Astrocyte of the hippocampus (primary cell): ENCODE measurements around the gene BCR.

Experiments used
- DNase-seq: peaks from one replicate; pipeline ENCODE4 v3.0.0; 2011; ENCODE audit warnings: low read depth, low spot score

BCR gene

GRCh38 chr22:23216461-23217170, 36.3 kb downstream of the BCR start:
- no peak for DNase-seq

GRCh38 chr22:23217171-23218052, 37.1 kb downstream of the BCR start:
- no peak for DNase-seq

- DNase-seq: no peak
These were observed 38.0 kb downstream of the BCR start for GRCh38 chr22:23218053-23218866.

- DNase-seq: peak; percentile 67
These were observed 38.5 kb downstream of the BCR start for GRCh38 chr22:23218867-23219251.

GRCh38 chr22:23219317-23219716, 39.0 kb downstream of the BCR start:
- DNase-seq: no peak

GRCh38 chr22:23219822-23220484, 39.6 kb downstream of the BCR start:
- DNase-seq: peak; percentile 52

- DNase-seq: no peak
These were observed 40.4 kb downstream of the BCR start for GRCh38 chr22:23220485-23221350.

- DNase-seq: no peak
These were observed 41.1 kb downstream of the BCR start for GRCh38 chr22:23221351-23221804.

- no peak for DNase-seq
These were observed 41.9 kb downstream of the BCR start for GRCh38 chr22:23222033-23222792.

GRCh38 chr22:23222793-23223568, 42.7 kb downstream of the BCR start:
- no peak for DNase-seq

- DNase-seq: no peak
These were observed 43.4 kb downstream of the BCR start for GRCh38 chr22:23223569-23224317.

- DNase-seq: no peak
These were observed 44.5 kb downstream of the BCR start for GRCh38 chr22:23224846-23225245.

GRCh38 chr22:23225337-23225723, 45.0 kb downstream of the BCR start:
- DNase-seq: no peak

- DNase-seq: peak; percentile 61
These were observed 45.6 kb downstream of the BCR start for GRCh38 chr22:23225724-23226496.

GRCh38 chr22:23226497-23226850, 46.2 kb downstream of the BCR start:
- DNase-seq: no peak

- no peak for DNase-seq
These were observed 47.1 kb downstream of the BCR start for GRCh38 chr22:23227380-23227779.

GRCh38 chr22:23228503-23228902, 48.2 kb downstream of the BCR start:
- DNase-seq: no peak

- DNase-seq: no peak
These were observed 49.3 kb downstream of the BCR start for GRCh38 chr22:23229646-23230045.
